Measurements from ENCODE around the gene CHAC1.

Gene CHAC1

GRCh38 chr15:40990789-40991188, 37.5 kb downstream of the CHAC1 start:
- peak in 2 of 3 donors; percentile 18 to 24 for DNase-seq

DNA sequence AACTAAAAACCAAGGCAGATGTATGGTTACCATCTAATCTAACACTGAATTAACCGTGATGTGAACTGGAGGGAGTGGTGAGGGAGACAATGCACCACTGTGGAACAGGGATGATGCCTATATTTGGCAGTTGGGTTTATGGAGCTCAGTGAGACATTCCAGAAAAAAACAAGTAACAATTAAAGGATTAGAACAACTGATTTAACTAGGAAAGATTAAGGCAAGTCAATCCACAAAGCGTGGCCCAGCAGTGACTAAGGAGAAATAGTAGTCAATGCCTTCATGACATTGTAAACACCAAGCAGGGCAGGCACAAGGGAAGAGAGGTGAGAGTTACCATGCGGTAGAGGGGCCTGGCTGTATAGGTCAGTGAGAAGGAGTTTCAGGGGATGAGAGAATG, 38.1 kb downstream of the CHAC1 start:
- DNase-seq, result no peak

DNA sequence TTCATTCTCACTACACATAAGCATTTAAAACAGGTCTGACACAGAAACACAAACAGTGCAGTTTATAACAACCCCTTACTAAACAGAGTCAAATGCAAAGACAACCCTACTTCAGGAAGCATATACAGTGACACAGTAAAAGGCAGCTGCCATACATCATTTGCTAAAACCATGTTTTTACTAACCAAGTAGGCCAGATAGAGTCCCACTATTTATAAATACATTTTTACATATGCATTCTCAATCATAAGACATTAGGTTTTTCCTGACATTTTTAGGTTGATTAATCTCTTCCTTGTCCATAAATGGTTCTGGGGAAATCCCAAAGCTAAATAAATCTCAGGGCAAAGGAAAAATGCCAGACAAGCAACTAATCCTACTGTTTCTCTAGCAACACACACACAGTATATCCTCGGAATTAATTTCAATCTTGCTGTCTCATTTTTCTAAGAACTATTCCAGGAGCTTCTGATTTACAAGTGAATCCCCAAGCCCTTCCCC, 39.0 kb downstream of the CHAC1 start:
- DNase-seq, result no peak

- DNase-seq, result no peak
Observed at GRCh38 chr15:40992825-40993224, 39.6 kb downstream of the CHAC1 start.

GRCh38 chr15:40995656-40996055, 42.4 kb downstream of the CHAC1 start:
- no peak for DNase-seq

- no peak for DNase-seq
Observed at GRCh38 chr15:40999190-40999589, 45.9 kb downstream of the CHAC1 start.

DNA sequence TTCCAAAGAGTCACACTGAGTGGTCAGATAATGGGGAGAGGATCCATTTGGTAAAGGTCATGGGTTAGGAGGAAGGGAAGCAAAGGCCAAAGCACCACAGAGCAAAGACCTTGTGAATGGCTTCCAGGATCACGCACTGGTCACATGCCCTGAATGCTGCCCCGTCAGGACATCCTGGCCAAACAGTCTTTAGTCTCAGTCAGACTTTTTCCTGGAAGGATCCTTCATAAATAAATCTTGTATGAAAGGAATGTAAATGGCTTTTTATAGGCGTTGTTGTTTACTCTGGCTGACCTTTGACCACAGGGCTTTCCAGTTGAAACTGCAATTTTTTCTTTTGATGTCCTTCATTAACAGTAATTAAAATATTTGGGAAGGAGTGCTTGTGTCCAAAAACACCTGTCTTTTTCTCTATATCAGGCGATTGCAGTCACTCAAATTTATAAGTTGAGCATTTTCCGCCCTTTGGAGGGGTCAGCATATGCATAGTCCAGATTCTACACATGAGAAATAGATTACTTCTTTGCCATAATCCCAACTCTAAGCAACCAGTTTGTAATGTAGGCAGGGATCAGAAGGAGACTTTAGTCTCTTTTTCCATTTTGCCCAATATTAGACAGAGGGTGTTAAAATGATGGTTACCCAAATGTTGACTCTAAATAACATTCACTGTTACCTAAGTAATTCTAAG, 48.4 kb downstream of the CHAC1 start:
- DNase-seq, result no peak

- DNase-seq, result no peak
Observed at GRCh38 chr15:41004490-41004889, 51.2 kb downstream of the CHAC1 start.

All from suppressor macrophage treated with lipopolysaccharide for 1 hour (primary cell).